Measurements from ENCODE around the gene AIFM1.

AIFM1 gene

DNA sequence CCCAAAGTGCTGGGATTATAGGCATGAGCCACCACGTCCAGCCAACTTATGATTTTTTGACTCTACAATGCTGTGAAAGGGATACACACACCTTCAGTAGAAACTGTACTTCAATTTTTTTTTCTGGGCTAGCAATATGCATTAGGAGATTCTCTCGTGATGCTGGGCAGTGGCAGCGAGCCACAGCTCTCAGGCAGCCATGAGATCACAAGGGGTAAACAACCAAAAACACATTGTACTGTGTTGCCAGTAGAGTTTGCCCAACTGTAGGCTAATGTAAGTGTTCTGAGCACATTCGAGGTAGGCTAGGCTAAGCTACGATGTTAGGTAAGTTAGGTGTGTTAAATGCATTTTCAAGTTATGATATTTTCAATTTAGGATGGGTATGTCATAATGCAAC, 31.8 kb upstream of the AIFM1 start:
- no peak overlapping the region for H3K4me3 Mint-ChIP-seq
- DNase-seq = no peak
- TF ChIP-seq, protein P1, sequence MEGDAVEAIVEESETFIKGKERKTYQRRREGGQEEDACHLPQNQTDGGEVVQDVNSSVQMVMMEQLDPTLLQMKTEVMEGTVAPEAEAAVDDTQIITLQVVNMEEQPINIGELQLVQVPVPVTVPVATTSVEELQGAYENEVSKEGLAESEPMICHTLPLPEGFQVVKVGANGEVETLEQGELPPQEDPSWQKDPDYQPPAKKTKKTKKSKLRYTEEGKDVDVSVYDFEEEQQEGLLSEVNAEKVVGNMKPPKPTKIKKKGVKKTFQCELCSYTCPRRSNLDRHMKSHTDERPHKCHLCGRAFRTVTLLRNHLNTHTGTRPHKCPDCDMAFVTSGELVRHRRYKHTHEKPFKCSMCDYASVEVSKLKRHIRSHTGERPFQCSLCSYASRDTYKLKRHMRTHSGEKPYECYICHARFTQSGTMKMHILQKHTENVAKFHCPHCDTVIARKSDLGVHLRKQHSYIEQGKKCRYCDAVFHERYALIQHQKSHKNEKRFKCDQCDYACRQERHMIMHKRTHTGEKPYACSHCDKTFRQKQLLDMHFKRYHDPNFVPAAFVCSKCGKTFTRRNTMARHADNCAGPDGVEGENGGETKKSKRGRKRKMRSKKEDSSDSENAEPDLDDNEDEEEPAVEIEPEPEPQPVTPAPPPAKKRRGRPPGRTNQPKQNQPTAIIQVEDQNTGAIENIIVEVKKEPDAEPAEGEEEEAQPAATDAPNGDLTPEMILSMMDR (IDR thresholded peaks at IDR 0.05) = no peak
- peaks cover 25% of the 10 kb centered on the region for H3K9me3 Mint-ChIP-seq
- no peaks in the 10 kb centered on the region for H3K4me1 Mint-ChIP-seq
- peaks cover 1% of the 10 kb centered on the region for H3K27me3 Mint-ChIP-seq (ENCODE audit: low read depth, poor library complexity)
- peaks cover 7% of the 10 kb centered on the region for H3K36me3 Mint-ChIP-seq (ENCODE audit: low read depth)
- H3K27ac Mint-ChIP-seq = no peak overlapping the region

- Mint-ChIP-seq H3K4me1 (no peaks in the 10 kb centered on the region), H3K4me3 (no peak overlapping the region), H3K9me3 (peaks cover 30% of the 10 kb centered on the region), H3K27ac (no peak overlapping the region), H3K27me3 (ENCODE audit: low read depth, poor library complexity) (peaks cover 3% of the 10 kb centered on the region), H3K36me3 (ENCODE audit: low read depth) (peaks cover 7% of the 10 kb centered on the region)
- DNase-seq = no peak
- TF ChIP-seq, protein P1 (IDR thresholded peaks at IDR 0.05) = no peak
Observed at GRCh38 chrX:130196466-130196865, 30.8 kb upstream of the AIFM1 start.

DNA sequence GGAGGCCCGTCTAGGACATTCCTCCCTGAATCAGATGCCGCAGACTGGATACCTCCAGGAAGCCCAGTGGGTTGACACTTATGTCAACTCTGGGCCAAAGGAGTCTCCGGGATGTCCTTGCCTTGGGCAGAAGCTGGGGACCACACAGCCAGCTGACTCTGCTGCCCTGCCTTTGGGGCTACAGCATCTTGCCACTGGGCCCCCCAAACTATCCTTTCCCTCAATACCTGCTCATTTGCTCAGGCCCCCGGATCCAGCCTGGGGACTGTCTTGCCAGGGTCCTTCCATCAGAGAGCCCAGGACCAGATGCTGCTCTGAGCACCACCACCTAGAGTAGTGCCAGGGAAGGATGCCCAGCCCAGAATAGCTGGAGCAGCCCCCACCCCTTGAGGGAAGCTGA, 25.2 kb upstream of the AIFM1 start:
- TF ChIP-seq, protein P1 (IDR thresholded peaks at IDR 0.05) = no peak
- peaks cover 6% of the 10 kb centered on the region for H3K27me3 Mint-ChIP-seq (ENCODE audit: low read depth, poor library complexity)
- no peak overlapping the region for H3K27ac Mint-ChIP-seq
- no peak overlapping the region for H3K4me3 Mint-ChIP-seq
- peaks cover 8% of the 10 kb centered on the region for H3K4me1 Mint-ChIP-seq
- no peaks in the 10 kb centered on the region for H3K36me3 Mint-ChIP-seq (ENCODE audit: low read depth)
- DNase-seq = no peak
- H3K9me3 Mint-ChIP-seq = peaks cover 28% of the 10 kb centered on the region

DNA sequence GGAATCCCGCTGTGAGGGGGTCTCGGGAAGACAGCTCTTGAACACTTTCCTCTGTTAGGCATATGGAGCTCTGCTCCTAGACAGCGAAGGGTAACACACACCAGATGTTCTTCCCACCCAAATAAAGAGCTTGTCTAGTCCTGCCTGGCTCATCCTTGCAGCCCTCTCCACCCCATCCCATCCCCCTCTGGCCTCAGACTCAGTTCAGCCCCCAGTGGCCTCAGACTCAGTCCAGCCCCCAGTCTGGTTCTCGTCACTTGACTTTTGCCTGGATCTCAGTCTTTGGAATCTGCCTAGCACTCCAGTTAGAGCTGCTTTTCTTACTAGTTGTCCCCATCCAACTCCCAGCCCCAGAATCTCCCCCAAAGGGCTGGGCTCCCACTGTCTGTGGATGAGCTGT, 21.0 kb upstream of the AIFM1 start:
- H3K36me3 Mint-ChIP-seq (ENCODE audit: low read depth) = no peaks in the 10 kb centered on the region
- no peak overlapping the region for H3K4me3 Mint-ChIP-seq
- DNase-seq = no peak
- TF ChIP-seq, protein P1 (IDR thresholded peaks at IDR 0.05) = no peak
- H3K27me3 Mint-ChIP-seq (ENCODE audit: low read depth, poor library complexity) = peaks cover 6% of the 10 kb centered on the region
- H3K27ac Mint-ChIP-seq = no peak overlapping the region
- peaks cover 26% of the 10 kb centered on the region for H3K9me3 Mint-ChIP-seq
- peaks cover 12% of the 10 kb centered on the region for H3K4me1 Mint-ChIP-seq

GRCh38 chrX:130184857-130185256, 19.2 kb upstream of the AIFM1 start:
- Mint-ChIP-seq H3K4me3 (no peak overlapping the region), H3K9me3 (peaks cover 25% of the 10 kb centered on the region), H3K27me3 (ENCODE audit: low read depth, poor library complexity) (peaks cover 6% of the 10 kb centered on the region), H3K27ac (no peak overlapping the region), H3K36me3 (ENCODE audit: low read depth) (no peaks in the 10 kb centered on the region), H3K4me1 (peaks cover 12% of the 10 kb centered on the region)
- TF ChIP-seq, protein P1 (IDR thresholded peaks at IDR 0.05) = no peak
- DNase-seq = no peak

GRCh38 chrX:130184168-130184567, 18.5 kb upstream of the AIFM1 start:
- Mint-ChIP-seq H3K27me3 (ENCODE audit: low read depth, poor library complexity) (peaks cover 6% of the 10 kb centered on the region), H3K27ac (no peak overlapping the region), H3K4me1 (peaks cover 12% of the 10 kb centered on the region), H3K9me3 (peaks cover 29% of the 10 kb centered on the region), H3K4me3 (no peak overlapping the region), H3K36me3 (ENCODE audit: low read depth) (no peaks in the 10 kb centered on the region)
- TF ChIP-seq, protein P1 (IDR thresholded peaks at IDR 0.05) = no peak
- no peak for DNase-seq
